HL-60 (cell line): ENCODE results near the gene MTHFD1L.

Experiments used
- DNase-seq, 2 experiments: peaks; one replicate each; pipeline ENCODE4 v3.0.0-alpha.2; 2010 to 2020; ENCODE audit warnings: low read depth in 1 of 2, low spot score in 1 of 2
- H3K27ac ChIP-seq: fragments of 250-450 bp; sonication (Bioruptor Pico); replicated peaks from 2 replicates; pipeline ENCODE4 v1.5.1; 2020; ENCODE audit warnings: mild to moderate bottlenecking, moderate library complexity
- H3K27me3 ChIP-seq: fragments of 250-450 bp; sonication (Bioruptor Pico); 2 replicates; pipeline ENCODE4 v1.5.1; 2021; ENCODE audit warnings: mild to moderate bottlenecking, moderate library complexity; ENCODE audit not compliant: insufficient read depth, poor library complexity, severe bottlenecking
- H3K4me3 ChIP-seq: replicated peaks from 2 replicates; pipeline ENCODE4 v1.5.1; 2011; ENCODE audit warnings: mild to moderate bottlenecking, control low read depth, low read length; ENCODE audit not compliant: insufficient read depth
- GABPA ChIP-seq: IDR thresholded peaks from 2 replicates; pipeline ENCODE4 v1.6.1; 2012; ENCODE audit warnings: low read depth
- POLR2AphosphoS5 ChIP-seq: IDR thresholded peaks from 2 replicates; pipeline ENCODE4 v1.6.1; 2012; ENCODE audit warnings: low read depth
- REST ChIP-seq: IDR thresholded peaks from 2 replicates; pipeline ENCODE4 v1.6.1; 2012; ENCODE audit warnings: low read depth; ENCODE audit not compliant: insufficient replicate concordance
- SPI1 ChIP-seq: IDR thresholded peaks from 2 replicates; pipeline ENCODE4 v1.6.1; 2012; ENCODE audit warnings: low read depth, mild to moderate bottlenecking, borderline replicate concordance
- TF ChIP-seq, protein P1 (sequence below): IDR thresholded peaks from one replicate; pipeline ENCODE4 v1.5.1; 2011; ENCODE audit warnings: low read length, control low read depth, inconsistent platforms; ENCODE audit not compliant: insufficient read depth

MTHFD1L gene

GRCh38 chr6:151010071-151010470 is 144.6 kb downstream of the MTHFD1L start:
- Histone ChIP-seq H3K27me3 (no peaks in the 10 kb centered on the region), H3K27ac (no peak overlapping the region), H3K4me3 (no peak overlapping the region)
- TF ChIP-seq, protein P1, sequence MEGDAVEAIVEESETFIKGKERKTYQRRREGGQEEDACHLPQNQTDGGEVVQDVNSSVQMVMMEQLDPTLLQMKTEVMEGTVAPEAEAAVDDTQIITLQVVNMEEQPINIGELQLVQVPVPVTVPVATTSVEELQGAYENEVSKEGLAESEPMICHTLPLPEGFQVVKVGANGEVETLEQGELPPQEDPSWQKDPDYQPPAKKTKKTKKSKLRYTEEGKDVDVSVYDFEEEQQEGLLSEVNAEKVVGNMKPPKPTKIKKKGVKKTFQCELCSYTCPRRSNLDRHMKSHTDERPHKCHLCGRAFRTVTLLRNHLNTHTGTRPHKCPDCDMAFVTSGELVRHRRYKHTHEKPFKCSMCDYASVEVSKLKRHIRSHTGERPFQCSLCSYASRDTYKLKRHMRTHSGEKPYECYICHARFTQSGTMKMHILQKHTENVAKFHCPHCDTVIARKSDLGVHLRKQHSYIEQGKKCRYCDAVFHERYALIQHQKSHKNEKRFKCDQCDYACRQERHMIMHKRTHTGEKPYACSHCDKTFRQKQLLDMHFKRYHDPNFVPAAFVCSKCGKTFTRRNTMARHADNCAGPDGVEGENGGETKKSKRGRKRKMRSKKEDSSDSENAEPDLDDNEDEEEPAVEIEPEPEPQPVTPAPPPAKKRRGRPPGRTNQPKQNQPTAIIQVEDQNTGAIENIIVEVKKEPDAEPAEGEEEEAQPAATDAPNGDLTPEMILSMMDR, result no peak
- TF ChIP-seq GABPA (no peak), POLR2AphosphoS5 (no peak), REST (no peak), SPI1 (no peak)
- no peak for DNase-seq

- H3K27me3 ChIP-seq, result no peaks in the 10 kb centered on the region
- H3K4me3 ChIP-seq, result no peak overlapping the region
- H3K27ac ChIP-seq, result no peak overlapping the region
- no peak for DNase-seq
- no peak for TF ChIP-seq GABPA
- TF ChIP-seq POLR2AphosphoS5, result no peak
- no peak for TF ChIP-seq REST
- TF ChIP-seq, protein P1, result no peak
- no peak for TF ChIP-seq SPI1
These were observed 147.1 kb downstream of the MTHFD1L start for GRCh38 chr6:151012321-151013294.

DNA sequence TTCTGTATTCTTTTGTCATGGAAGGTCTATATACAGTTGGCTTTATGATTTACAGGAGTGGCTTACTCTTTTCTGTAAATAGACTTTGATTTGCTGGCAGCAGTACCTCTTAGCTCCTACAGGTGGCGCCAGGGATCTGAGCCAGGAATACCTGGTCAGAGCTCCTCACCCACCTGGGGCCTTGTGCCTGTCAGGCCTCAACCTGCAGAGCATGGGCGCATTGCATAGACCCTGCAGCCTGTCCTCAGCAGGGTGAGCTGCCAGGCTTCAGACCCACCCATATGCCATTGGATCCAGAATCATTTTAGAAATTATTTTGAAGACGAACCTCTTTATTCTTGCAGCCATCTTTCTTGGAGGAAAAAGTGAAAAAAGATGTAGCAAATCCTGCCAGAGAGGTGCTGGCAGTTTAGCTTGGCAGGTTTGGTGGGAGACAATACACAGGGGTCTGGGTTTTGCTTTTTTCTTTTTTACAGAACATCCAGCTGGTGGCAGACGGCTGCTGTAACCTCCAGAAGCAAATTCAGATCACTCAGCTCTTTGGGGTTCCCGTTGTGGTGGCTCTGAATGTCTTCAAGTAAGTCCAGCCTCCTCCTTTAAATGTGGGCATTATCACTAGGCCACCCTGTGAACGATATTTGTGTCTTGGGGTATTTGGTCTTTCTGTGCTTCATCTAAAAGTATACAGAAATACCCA is 149.1 kb downstream of the MTHFD1L start:
- Histone ChIP-seq H3K27me3 (no peaks in the 10 kb centered on the region), H3K4me3 (no peak overlapping the region), H3K27ac (no peak overlapping the region)
- TF ChIP-seq REST (no peak), SPI1 (no peak), POLR2AphosphoS5 (no peak), GABPA (no peak)
- TF ChIP-seq, protein P1, result peak; percentile 89
- peak in 1 of 2 experiments; percentile 48 for DNase-seq
